H1 (cell line): ENCODE measurements around the gene VPS52. TPM values are rescaled to one million over a fixed set of nuclear protein-coding genes. Genes with fewer than 3 reads are reported as not detected.

Experiments used
- CTCF ChIA-PET: fragments of 300-600 bp; sonication (Branson Sonifier 250); formaldehyde crosslinking; loops from one replicate; lab custom pipeline; 2021; ENCODE audit not compliant: partially characterized antibody; lab: Charles Lee
- POLR2A ChIA-PET: fragments of 300-600 bp; sonication (Branson Sonifier 250); formaldehyde crosslinking; loops from one replicate; lab custom pipeline; 2021; ENCODE audit warnings: inconsistent platforms; ENCODE audit not compliant: partially characterized antibody; lab: Charles Lee
- DNase-seq, 2 experiments: peaks; one replicate each; pipeline versions ENCODE4 v3.0.0 to v3.0.0-alpha.2; 2010 to 2022; ENCODE audit warnings: low spot score in 2 of 2, low read depth in 1 of 2, mixed read lengths in 1 of 2
- FAIRE-seq: peaks from 2 replicates; lab custom pipeline; 2011; peaks lifted over from hg19 to GRCh38; lab: Jason Lieb, UNC
- H2AFZ ChIP-seq: 2 replicates; pipeline ENCODE4 v1.8.1; 2012; ENCODE audit warnings: low read length, inconsistent platforms
- H2AK5ac ChIP-seq: 2 replicates; pipeline ENCODE4 v1.6.1; 2013; ENCODE audit warnings: low read depth, low read length
- H2BK120ac ChIP-seq: replicated peaks from 2 replicates; pipeline ENCODE3; 2013; ENCODE audit warnings: low read depth, low read length, inconsistent platforms
- H2BK12ac ChIP-seq: 2 replicates; pipeline ENCODE4 v1.6.1; 2013; ENCODE audit warnings: low read depth, low read length
- H2BK15ac ChIP-seq: 2 replicates; pipeline ENCODE4 v1.6.1; 2013; ENCODE audit warnings: low read length
- H2BK20ac ChIP-seq: 2 replicates; pipeline ENCODE4 v1.6.1; 2013; ENCODE audit warnings: low read length
- H2BK5ac ChIP-seq: 2 replicates; pipeline ENCODE4 v1.6.1; 2013; ENCODE audit warnings: low read depth, low read length
- H3K14ac ChIP-seq: 2 replicates; pipeline ENCODE4 v1.6.1; 2013; ENCODE audit warnings: inconsistent platforms; ENCODE audit not compliant: insufficient read length
- H3K18ac ChIP-seq: 2 replicates; pipeline ENCODE4 v1.6.1; 2013; ENCODE audit warnings: low read length; ENCODE audit errors: extremely low read depth
- H3K23ac ChIP-seq: 2 replicates; pipeline ENCODE4 v1.6.1; 2013; ENCODE audit warnings: inconsistent platforms; ENCODE audit not compliant: insufficient read length
- H3K23me2 ChIP-seq: 2 replicates; pipeline ENCODE4 v1.6.1; 2013; ENCODE audit warnings: low read depth, low read length
- H3K27ac ChIP-seq: 2 replicates; pipeline ENCODE4 v1.6.1; 2011; ENCODE audit warnings: low read depth, low read length, inconsistent platforms
- H3K27me3 ChIP-seq, 4 experiments: replicated peaks in 1 of 4; 1 replicate in 1 of 4; 2 replicates in 3 of 4; pipeline versions ENCODE4 v1.6.1 to v1.8.1; 2011 to 2013; ENCODE audit warnings: low read length in 3 of 4, mild to moderate bottlenecking in 3 of 4, inconsistent platforms in 2 of 4, mixed read lengths in 2 of 4, moderate library complexity in 1 of 4; ENCODE audit not compliant: control insufficient read depth in 3 of 4, insufficient read depth in 3 of 4; ENCODE audit errors: extremely low read depth in 1 of 4
- H3K36me3 ChIP-seq, 4 experiments: 2 replicates each; pipeline versions ENCODE4 v1.6.1 to v1.8.1; 2011 to 2013; ENCODE audit warnings: mild to moderate bottlenecking in 4 of 4, low read length in 3 of 4, moderate library complexity in 2 of 4, control low read depth in 1 of 4, inconsistent platforms in 1 of 4; ENCODE audit not compliant: insufficient read depth in 4 of 4, control insufficient read depth in 2 of 4
- H3K4ac ChIP-seq: replicated peaks from 2 replicates; pipeline ENCODE3; 2013; ENCODE audit warnings: low read length, low read depth, mixed read lengths, inconsistent platforms; ENCODE audit not compliant: insufficient read length
- H3K4me1 ChIP-seq, 4 experiments: replicated peaks in 1 of 4; 1 replicate in 1 of 4; 2 replicates in 3 of 4; pipeline versions ENCODE4 v1.6.1 to v1.8.1; 2011 to 2013; ENCODE audit warnings: low read length in 3 of 4, inconsistent platforms in 2 of 4, mixed read lengths in 1 of 4; ENCODE audit not compliant: insufficient read depth in 4 of 4, control insufficient read depth in 3 of 4
- H3K4me2 ChIP-seq, 2 experiments: 2 replicates each; pipeline versions ENCODE4 v1.6.1 to v1.8.1; 2011 to 2013; ENCODE audit warnings: low read depth in 2 of 2, low read length in 2 of 2, control low read depth in 1 of 2, inconsistent platforms in 1 of 2, mild to moderate bottlenecking in 1 of 2; ENCODE audit not compliant: insufficient read depth in 1 of 2
- H3K4me3 ChIP-seq, 4 experiments: fragments of 200-600, 300-600 bp in 1 of 4; sonication (generic), shearing (Covaris generic), sonication (Bioruptor Twin) in 1 of 4; 2 replicates each; pipeline versions ENCODE4 v1.5.1 to v1.8.1; 2011 to 2016; ENCODE audit warnings: low read length in 4 of 4, low read depth in 3 of 4, control low read depth in 2 of 4, inconsistent platforms in 2 of 4, mild to moderate bottlenecking in 2 of 4, mixed read lengths in 1 of 4, moderate library complexity in 1 of 4; ENCODE audit not compliant: insufficient read depth in 2 of 4; ENCODE audit errors: extremely low read depth in 1 of 4
- H3K56ac ChIP-seq: replicated peaks from 2 replicates; pipeline ENCODE3; 2013; ENCODE audit warnings: low read depth, mild to moderate bottlenecking, mixed read lengths, low read length, inconsistent platforms; ENCODE audit not compliant: insufficient read length
- H3K79me1 ChIP-seq: 2 replicates; pipeline ENCODE4 v1.6.1; 2013; ENCODE audit warnings: low read depth, low read length, control low read depth
- H3K79me2 ChIP-seq, 2 experiments: 2 replicates each; pipeline versions ENCODE4 v1.6.1 to v1.8.1; 2012 to 2013; ENCODE audit warnings: low read length in 2 of 2, mild to moderate bottlenecking in 2 of 2, inconsistent platforms in 1 of 2; ENCODE audit not compliant: insufficient read depth in 2 of 2, control insufficient read depth in 1 of 2
- H3K9ac ChIP-seq, 4 experiments: replicated peaks in 1 of 4; 1 replicate in 1 of 4; 2 replicates in 3 of 4; pipeline versions ENCODE4 v1.6.1 to v1.8.1; 2011 to 2013; ENCODE audit warnings: low read depth in 3 of 4, low read length in 3 of 4, control low read depth in 2 of 4, mild to moderate bottlenecking in 2 of 4, moderate library complexity in 2 of 4, inconsistent platforms in 1 of 4; ENCODE audit errors: extremely low read depth in 1 of 4
- H3K9me3 ChIP-seq, 2 experiments: 2 replicates each; pipeline versions ENCODE4 v1.6.1 to v1.8.1; 2012 to 2013; ENCODE audit warnings: mild to moderate bottlenecking in 2 of 2, moderate library complexity in 2 of 2, control low read depth in 1 of 2, inconsistent platforms in 1 of 2, low read depth in 1 of 2, low read length in 1 of 2, mixed read lengths in 1 of 2; ENCODE audit not compliant: insufficient read depth in 2 of 2
- H4K20me1 ChIP-seq, 2 experiments: replicated peaks in 1 of 2; 2 replicates each; pipeline versions ENCODE3 to v1.8.1; 2011 to 2013; ENCODE audit warnings: inconsistent platforms in 2 of 2, low read length in 2 of 2, mild to moderate bottlenecking in 1 of 2; ENCODE audit not compliant: insufficient read depth in 2 of 2, control insufficient read depth in 1 of 2
- H4K5ac ChIP-seq: 2 replicates; pipeline ENCODE4 v1.6.1; 2013; ENCODE audit warnings: low read length, low read depth, mixed read lengths, inconsistent platforms; ENCODE audit not compliant: insufficient read length
- H4K8ac ChIP-seq: 2 replicates; pipeline ENCODE4 v1.8.0; 2013; ENCODE audit warnings: mild to moderate bottlenecking, moderate library complexity, low read length, inconsistent platforms; ENCODE audit not compliant: insufficient read depth; ENCODE audit errors: extremely low read depth
- H4K91ac ChIP-seq: replicated peaks from 2 replicates; pipeline ENCODE3; 2013; ENCODE audit warnings: low read length, mixed read lengths, inconsistent platforms; ENCODE audit not compliant: insufficient read length
- JUND ChIP-seq: IDR thresholded peaks from 2 replicates; pipeline ENCODE4 v1.6.1; 2011; ENCODE audit warnings: mild to moderate bottlenecking, improper control_type of control experiment, low read length
- KDM4A ChIP-seq: IDR thresholded peaks from one replicate; pipeline ENCODE4 v1.7.1; 2012; ENCODE audit warnings: low read depth, mild to moderate bottlenecking, moderate library complexity, low read length, inconsistent platforms; ENCODE audit not compliant: severe bottlenecking
- SP4 ChIP-seq: IDR thresholded peaks from 2 replicates; pipeline ENCODE4 v1.6.1; 2012; ENCODE audit warnings: low read length, inconsistent platforms
- ZNF274 ChIP-seq: IDR thresholded peaks from 2 replicates; pipeline ENCODE4 v1.7.0; 2012; ENCODE audit warnings: low read length, borderline replicate concordance; ENCODE audit errors: extremely low read depth
- WGBS, 2 experiments: shearing (Covaris generic) in 1 of 2; methylation state at CpG; one replicate each; pipeline versions ENCODE4 v1.1.6 to v1.1.7; 2013 to 2015; ENCODE audit warnings: low lambda C conversion rate in 2 of 2, mixed read lengths in 2 of 2, inconsistent platforms in 1 of 2, low coverage in 1 of 2, missing lambda C conversion rate in 1 of 2; ENCODE audit not compliant: insufficient replicate concordance in 2 of 2, insufficient coverage in 1 of 2, insufficient read length in 1 of 2; ENCODE audit errors: extremely low coverage in 1 of 2, missing lambda C conversion rate in 1 of 2; 5-methylcytosine and 5-hydroxymethylcytosine counted together
- polyA plus RNA-seq, 7 experiments: library from polyadenylated mRNA; depleted of rRNA in 3 of 7; stranded (reverse) in 5 of 7; unstranded in 2 of 7; fragments of >200 nt in 5 of 7; fragments of 200-250 nt in 2 of 7; gene quantifications; 1 replicate in 5 of 7; 2 replicates in 1 of 7; 4 replicates in 1 of 7; pipeline versions ENCODE4 v1.2.1 to v1.2.3, GENCODE V29; 2011 to 2013; ENCODE audit warnings: missing spikeins in 2 of 7, mixed read lengths in 2 of 7
- total RNA-seq: library from RNA; stranded (reverse); fragmentation: NEBNext Ultra II Directional; extraction: Animal tissue kit (Norgen Biotek cat#: 25700); gene quantifications from 2 replicates; pipeline ENCODE4 v1.2.1, GENCODE V29; 2021

VPS52 gene
- total and polyA plus RNA-seq, 2 of the 8 experiments (the other 6 are each of a cell fraction or from before 2014, with no cell fraction given), result 36.5 to 86.3 TPM

DNA sequence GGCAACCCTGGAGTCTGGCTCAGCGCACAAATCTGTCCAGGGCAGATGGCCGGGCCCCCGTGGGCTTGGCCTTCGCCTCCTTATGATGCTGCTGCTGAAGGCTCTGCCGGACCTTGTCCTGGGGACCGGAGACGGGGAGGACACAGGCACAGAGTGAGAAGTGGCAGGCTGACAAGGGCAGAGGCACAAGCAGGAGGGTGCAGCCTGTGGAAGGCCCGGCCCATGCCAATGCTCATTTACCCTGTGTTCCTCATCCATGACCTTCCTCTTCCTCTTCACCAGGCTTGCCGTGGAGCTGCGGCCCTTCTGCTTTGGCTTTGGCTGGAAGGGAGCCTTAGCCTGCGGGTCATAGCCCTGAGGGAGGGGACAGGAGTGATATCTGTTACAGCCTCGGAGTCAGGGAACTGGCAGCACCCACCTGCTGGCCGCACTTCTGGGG, 7.6 kb upstream of the VPS52 start:
- no peak for TF ChIP-seq KDM4A
- TF ChIP-seq JUND, result no peak
- TF ChIP-seq ZNF274, result no peak
- no peak for TF ChIP-seq SP4
- TF ChIP-seq, all 59 proteins: peak for 0
- Histone ChIP-seq H4K20me1 (peaks cover 12 to 13% of the 10 kb centered on the region in 2 experiments), H3K79me2 (peaks cover 5 to 11% of the 10 kb centered on the region in 2 experiments), H2AFZ (no peak overlapping the region), H3K9me3 (no peaks in the 10 kb centered on the region), H2AK5ac (no peak overlapping the region), H3K56ac (no peak overlapping the region), H2BK120ac (no peak overlapping the region), H3K23ac (no peak overlapping the region), H3K23me2 (peaks cover 11% of the 10 kb centered on the region), H2BK20ac (no peak overlapping the region), H3K4ac (no peak overlapping the region), H3K36me3 (peaks cover 9 to 35% (median 26%) of the 10 kb centered on the region in 4 experiments; a peak in 7 of 8 replicates), H3K9ac (no peak overlapping the region), H3K4me1 (peaks cover under 1 to 23% (median 7%) of the 10 kb centered on the region in 4 experiments), H4K8ac (no peak overlapping the region), H2BK12ac (no peak overlapping the region), H3K4me3 (no peak overlapping the region), H2BK5ac (no peak overlapping the region), H3K18ac (no peak overlapping the region), H3K4me2 (no peak overlapping the region), H3K79me1 (0 out of 2 replicates have a peak, but pooled peaks cover 3% of the 10 kb centered on the region), H3K27me3 (no peaks in the 10 kb centered on the region), H2BK15ac (no peak overlapping the region), H4K91ac (no peak overlapping the region), H3K27ac (no peak overlapping the region), H4K5ac (no peak overlapping the region), H3K14ac (no peak overlapping the region)
- CTCF ChIA-PET, result interaction anchor here (0.7 to 8.0 kb wide), 13 partner anchors 9 to 169 kb away, joined by 3 to 81 read pairs (median 3); partner anchors contain the start of genes PFDN6, RGL2, RPS18 and TAPBP
- WGBS, 2 experiments, result 86% methylated on average over 13 of the region's 13 CpGs; no CpG with 5 or more reads in 1 of the 2 experiments
- DNase-seq, result no peak
- FAIRE-seq, result no peak
- POLR2A ChIA-PET, result interaction anchor here (0.9 to 12.0 kb wide), 8 partner anchors 7 to 309 kb away, joined by 3 to 337 read pairs (median 16); partner anchors contain the start of genes PFDN6, RGL2, RPS18 and VPS52
